Left lung (tissue), 10 donors: ENCODE results near the gene TBC1D14. TPM values are rescaled to one million over a fixed set of nuclear protein-coding genes. Genes with fewer than 3 reads are reported as not detected.

Source experiments
- ATAC-seq: fragments of 200-7000 bp; cut with Tn5 transposase; one replicate; pipeline ENCODE4 v1.9.1; 2020; ENCODE audit warnings: moderate library complexity
- DNase-seq, 4 donors: peaks; one replicate each; pipeline ENCODE4 v3.0.0-alpha.2; 2013 to 2020
- H3K27ac ChIP-seq, 2 donors: fragments of 200-600 bp; sonication (generic) in 1 of 2; one replicate each; pipeline versions ENCODE4 v1.5.0 to v1.8.0; 2020 to 2021
- H3K27me3 ChIP-seq, 2 donors: fragments of 200-600 bp; sonication (generic) in 1 of 2; one replicate each; pipeline versions ENCODE4 v1.5.0 to v1.8.0; 2020 to 2021
- H3K36me3 ChIP-seq, 2 donors: fragments of 200-600 bp; sonication (generic) in 1 of 2; one replicate each; pipeline versions ENCODE4 v1.5.0 to v1.8.0; 2020 to 2021
- H3K4me1 ChIP-seq, 2 donors: fragments of 200-600 bp; one replicate each; pipeline ENCODE4 v1.8.0; 2021
- H3K4me3 ChIP-seq, 2 donors: fragments of 200-600 bp; sonication (generic) in 1 of 2; one replicate each; pipeline versions ENCODE4 v1.5.0 to v1.8.0; 2020 to 2021; ENCODE audit warnings: mild to moderate bottlenecking in 1 of 2
- H3K9me3 ChIP-seq, 2 donors: fragments of 200-600 bp; sonication (generic) in 1 of 2; one replicate each; pipeline versions ENCODE4 v1.5.0 to v1.8.0; 2020 to 2021
- CTCF ChIP-seq, 2 donors: fragments of 200-600 bp; sonication (generic) in 1 of 2; IDR thresholded peaks; one replicate each; pipeline versions ENCODE4 v1.5.0 to v1.8.0; 2021; ENCODE audit warnings: antibody characterized with exemption in 2 of 2
- intact Hi-C, 2 donors: fragments of 100-400 bp; cut with DNase I; formaldehyde crosslinking; loops; one replicate each; pipeline versions ENCODE4 v1.11.2 to v1.14.2; 2022
- polyA plus RNA-seq, 6 donors: library from polyadenylated mRNA; unstranded; fragments of 120-200 nt; gene quantifications; one replicate each; pipeline ENCODE4 v1.2.1, GENCODE V29; 2013; ENCODE audit not compliant: insufficient read length in 6 of 6
- total RNA-seq, 2 donors: library from RNA; stranded (reverse); fragmentation: NEBNext Ultra II Directional; extraction: Animal tissue kit (Norgen Biotek cat#: 25700); gene quantifications; one replicate each; pipeline ENCODE4 v1.2.1, GENCODE V29; 2021
- donor health status: DM: no; HTN: yes; CAD: no.
- donor health status: DM: no; HTN: no; CAD: no.

The TBC1D14 gene
- total and polyA plus RNA-seq, 8 donors = 39.2 to 73.4 (median 45.1) TPM

- no peak for TF ChIP-seq CTCF (IDR thresholded peaks at IDR 0.05)
- Histone ChIP-seq H3K4me3 (no peak overlapping the region), H3K27me3 (no peaks in the 10 kb centered on the region), H3K4me1 (peaks cover 0 to 40% of the 10 kb centered on the region in 2 donors), H3K27ac (no peak overlapping the region), H3K36me3 (peaks cover 0 to 66% of the 10 kb centered on the region in 2 donors), H3K9me3 (no peaks in the 10 kb centered on the region)
- intact Hi-C loops = loop anchor here in 1 of 2 donors (5.0 to 10.0 kb wide), 2 partner anchors 88 to 151 kb away; partner anchors contain the start of gene KIAA0232
- ATAC-seq (no peak), DNase-seq (no peak)
These were observed 36.3 kb upstream of the TBC1D14 start for GRCh38 chr4:6873291-6873690.

- DNase-seq = peak; percentile 31 to 90 (median 67)
These were observed 35.7 kb upstream of the TBC1D14 start for GRCh38 chr4:6873792-6874461.

GRCh38 chr4:6874981-6875380 is 34.6 kb upstream of the TBC1D14 start:
- Histone ChIP-seq H3K4me3 (no peak overlapping the region), H3K36me3 (peaks cover 0 to 74% of the 10 kb centered on the region in 2 donors), H3K4me1 (peaks cover 0 to 40% of the 10 kb centered on the region in 2 donors), H3K27me3 (no peaks in the 10 kb centered on the region), H3K9me3 (no peaks in the 10 kb centered on the region), H3K27ac (peak overlapping the region in 1 of 2 donors; percentile 77)
- intact Hi-C loops = loop anchor here in 1 of 2 donors (5.0 to 10.0 kb wide), 2 partner anchors 90 to 153 kb away; partner anchors contain the start of gene KIAA0232
- DNase-seq (no peak), ATAC-seq (no peak)
- no peak for TF ChIP-seq CTCF (IDR thresholded peaks at IDR 0.05)

More at GRCh38 chr4:6873792-6874461, 35.7 kb upstream of the TBC1D14 start:
- intact Hi-C loops = loop anchor here in 1 of 2 donors (5.0 to 10.0 kb wide), 2 partner anchors 89 to 152 kb away; partner anchors contain the start of gene KIAA0232
- ATAC-seq = peak; percentile 86
- peaks cover 0 to 67% of the 10 kb centered on the region in 2 donors for H3K36me3 ChIP-seq
- peaks cover 0 to 40% of the 10 kb centered on the region in 2 donors for H3K4me1 ChIP-seq
- no peaks in the 10 kb centered on the region for H3K9me3 ChIP-seq
- peak; percentile 70 to 84 for TF ChIP-seq CTCF (IDR thresholded peaks at IDR 0.05)
- peak overlapping the region in 1 of 2 donors; percentile 77 for H3K27ac ChIP-seq
- no peak overlapping the region for H3K4me3 ChIP-seq
- H3K27me3 ChIP-seq = no peaks in the 10 kb centered on the region

- no peak overlapping the region for H3K4me3 ChIP-seq
- DNase-seq = peak in 1 of 4 donors; percentile 57
- no peaks in the 10 kb centered on the region for H3K27me3 ChIP-seq
- H3K36me3 ChIP-seq = peaks cover 0 to 78% of the 10 kb centered on the region in 2 donors
- peak overlapping the region in 1 of 2 donors; percentile 77 for H3K27ac ChIP-seq
- H3K4me1 ChIP-seq = peaks cover 0 to 37% of the 10 kb centered on the region in 2 donors
- ATAC-seq = peak; percentile 63
- intact Hi-C loops = loop anchor here in 1 of 2 donors (10.0 kb wide), 1 partner anchor 91 kb away; the partner anchor contains the start of gene KIAA0232
- no peaks in the 10 kb centered on the region for H3K9me3 ChIP-seq
- no peak for TF ChIP-seq CTCF (IDR thresholded peaks at IDR 0.05)
These were observed 34.2 kb upstream of the TBC1D14 start for GRCh38 chr4:6875431-6875831.

- Histone ChIP-seq H3K27me3 (no peaks in the 10 kb centered on the region), H3K36me3 (peaks cover 0 to 85% of the 10 kb centered on the region in 2 donors), H3K9me3 (no peaks in the 10 kb centered on the region), H3K27ac (peak overlapping the region in 1 of 2 donors; percentile 77), H3K4me3 (no peak overlapping the region), H3K4me1 (peaks cover 0 to 30% of the 10 kb centered on the region in 2 donors)
- intact Hi-C loops = loop anchor here in 1 of 2 donors (10.0 kb wide), 1 partner anchor 92 kb away; the partner anchor contains the start of gene KIAA0232
- ATAC-seq (no peak), DNase-seq (no peak)
- no peak for TF ChIP-seq CTCF (IDR thresholded peaks at IDR 0.05)
These were observed 33.2 kb upstream of the TBC1D14 start for GRCh38 chr4:6876440-6876839.
